Measurements from ENCODE around the gene KRT74.

Gene KRT74

GRCh38 chr12:52573743-52574142, at the start of gene KRT74:
Gene KRT74 (minus strand): TSS chr12:52573843. CDS start chr12:52573777, 66 bp downstream.
- no peak for DNase-seq

DNA sequence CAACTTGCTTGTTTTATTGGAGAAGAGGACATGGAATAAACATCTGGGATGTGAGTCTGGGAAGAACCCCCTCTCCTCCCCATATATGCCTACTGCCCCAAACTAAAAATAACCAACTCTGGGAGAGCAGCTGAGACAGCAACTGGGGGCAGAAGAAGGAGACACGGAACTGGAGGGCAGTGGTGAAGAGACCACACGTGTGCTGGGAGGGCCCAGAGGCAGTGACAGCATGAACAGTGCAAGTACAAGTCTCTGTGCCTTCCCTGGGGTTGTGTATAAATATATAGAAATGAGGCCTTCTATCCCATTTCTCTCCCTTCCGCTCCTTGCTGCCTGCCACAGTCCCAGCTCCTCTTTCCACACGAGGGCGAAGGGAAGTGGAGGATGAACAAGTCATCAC, 48.7 kb upstream of the KRT74 start:
- DNase-seq = no peak

GRCh38 chr12:52618866-52619265, 45.2 kb upstream of the KRT74 start:
- DNase-seq = no peak

- no peak for DNase-seq
Measured at GRCh38 chr12:52618216-52618615, 44.6 kb upstream of the KRT74 start, which contains the start of gene KRT73. Gene KRT73 (minus strand): TSS chr12:52618559. CDS start chr12:52618524, 35 bp downstream.

- no peak for DNase-seq
Measured at GRCh38 chr12:52617403-52617785, 43.8 kb upstream of the KRT74 start.

DNA sequence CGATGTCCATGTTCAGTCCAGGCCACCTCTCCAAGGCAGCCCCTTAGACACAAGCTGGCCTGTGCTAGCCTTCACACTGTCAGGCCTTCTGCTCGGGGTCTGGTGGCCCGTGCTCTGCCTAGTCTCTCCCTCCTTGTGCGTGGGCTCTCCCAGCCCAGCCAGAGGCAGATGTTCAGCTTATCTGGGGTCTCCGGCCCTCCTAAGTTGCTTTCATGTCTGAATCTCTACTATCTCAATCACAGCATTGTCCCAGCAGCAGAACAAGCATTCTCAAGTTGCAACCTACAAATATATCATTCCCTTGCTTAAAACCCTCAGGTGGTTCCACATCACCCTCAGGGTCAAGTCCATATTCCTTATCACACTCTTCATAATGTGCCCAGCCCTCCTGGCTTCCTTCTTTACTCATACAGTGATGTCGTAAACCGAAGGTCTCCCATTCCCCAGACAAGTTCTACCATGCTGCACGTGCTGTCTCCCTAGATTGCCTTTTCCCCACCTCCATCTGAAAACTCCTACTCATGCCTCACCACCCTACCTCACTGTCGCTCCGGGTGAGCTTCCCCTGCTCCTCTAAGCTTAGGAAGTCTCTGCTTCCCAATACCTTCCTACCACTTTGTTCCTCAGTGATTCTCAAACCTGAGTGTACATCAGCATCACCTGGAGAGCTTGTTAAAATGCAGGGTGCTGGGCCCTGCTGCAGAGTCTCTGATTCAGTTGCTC, 43.2 kb upstream of the KRT74 start:
- no peak for DNase-seq

- no peak for DNase-seq
Measured at GRCh38 chr12:52615912-52616311, 42.3 kb upstream of the KRT74 start.

DNA sequence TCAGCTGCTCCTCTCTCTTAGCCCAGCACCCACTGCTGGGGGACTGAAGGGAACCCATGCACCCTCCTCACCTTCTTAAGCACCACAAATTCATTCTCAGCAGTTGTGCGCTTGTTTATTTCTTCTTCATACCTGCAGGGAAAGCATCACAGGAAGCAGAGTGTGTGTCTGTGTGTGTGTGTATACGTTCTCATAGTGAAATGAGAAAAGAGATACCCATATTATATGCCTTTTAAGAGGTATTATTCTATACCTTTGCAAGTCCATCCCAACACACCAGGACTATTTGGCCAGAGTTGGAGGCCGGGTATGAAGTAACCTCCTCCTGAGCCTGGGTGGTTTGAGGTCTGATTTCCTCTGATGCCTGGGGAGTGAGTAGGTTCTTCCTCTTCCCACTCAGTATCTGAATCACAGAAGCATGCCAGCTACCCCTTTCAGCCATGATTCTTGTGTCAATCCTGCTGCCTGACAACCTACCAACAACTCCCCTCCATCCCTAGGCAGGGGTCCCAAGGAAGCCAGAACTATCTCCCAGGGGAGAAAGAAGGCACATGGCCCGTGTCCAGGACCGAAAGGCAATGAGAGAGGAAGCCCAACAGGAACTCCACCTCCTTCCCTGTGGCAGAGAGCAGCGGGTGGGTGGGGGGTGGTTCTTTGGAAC, 41.7 kb upstream of the KRT74 start:
- no peak for DNase-seq

- DNase-seq = no peak
Measured at GRCh38 chr12:52614381-52615207, 41.0 kb upstream of the KRT74 start.

GRCh38 chr12:52613384-52614030, 39.9 kb upstream of the KRT74 start:
- no peak for DNase-seq

DNA sequence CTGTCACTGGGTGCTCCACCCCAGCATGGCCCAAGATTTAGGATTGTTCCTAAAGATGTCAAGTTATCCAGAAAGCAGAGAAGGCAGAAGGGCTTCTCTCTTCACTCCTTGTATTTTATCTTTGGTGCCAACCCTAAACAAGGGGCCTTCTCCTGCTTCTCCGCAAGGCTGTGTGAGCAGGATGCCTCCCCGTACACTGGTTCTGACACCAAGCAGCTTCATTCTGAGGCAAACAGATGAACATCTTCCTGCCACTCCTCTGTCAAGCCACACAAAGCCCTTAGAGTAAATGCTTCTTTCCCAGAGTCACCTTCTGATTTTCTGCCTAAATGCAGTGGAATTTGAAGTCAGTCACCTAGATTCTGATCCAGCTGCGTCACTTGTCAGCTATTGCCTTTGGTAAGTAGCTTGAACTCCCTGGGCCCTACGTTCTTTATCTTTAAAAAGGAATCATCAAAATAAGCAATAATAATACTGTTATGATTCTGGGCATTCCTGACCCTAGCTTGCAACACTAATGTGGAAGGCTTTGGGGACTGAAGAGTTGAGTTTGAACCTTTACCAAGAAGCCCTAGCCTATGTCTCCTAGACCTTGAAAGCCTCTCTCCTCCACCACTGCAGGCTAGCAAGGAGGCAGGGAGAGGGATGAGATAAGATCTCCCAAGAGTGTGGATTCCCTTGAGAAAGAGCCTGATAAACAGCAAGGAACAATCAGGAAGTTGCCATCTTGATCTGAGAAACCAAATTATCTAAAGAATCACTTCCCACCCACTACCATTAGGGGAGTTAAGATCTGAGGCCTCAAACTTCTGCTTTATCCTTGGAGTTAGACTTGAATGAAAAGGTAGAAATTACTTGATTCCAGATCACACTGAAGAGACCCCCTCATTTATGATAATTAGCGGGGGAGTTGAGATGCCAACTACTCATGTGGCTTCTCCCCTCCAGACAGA, 39.1 kb upstream of the KRT74 start:
- no peak for DNase-seq

GRCh38 chr12:52611080-52611468, 37.4 kb upstream of the KRT74 start:
- no peak for DNase-seq

GRCh38 chr12:52608826-52609630, 35.4 kb upstream of the KRT74 start:
- no peak for DNase-seq

DNA sequence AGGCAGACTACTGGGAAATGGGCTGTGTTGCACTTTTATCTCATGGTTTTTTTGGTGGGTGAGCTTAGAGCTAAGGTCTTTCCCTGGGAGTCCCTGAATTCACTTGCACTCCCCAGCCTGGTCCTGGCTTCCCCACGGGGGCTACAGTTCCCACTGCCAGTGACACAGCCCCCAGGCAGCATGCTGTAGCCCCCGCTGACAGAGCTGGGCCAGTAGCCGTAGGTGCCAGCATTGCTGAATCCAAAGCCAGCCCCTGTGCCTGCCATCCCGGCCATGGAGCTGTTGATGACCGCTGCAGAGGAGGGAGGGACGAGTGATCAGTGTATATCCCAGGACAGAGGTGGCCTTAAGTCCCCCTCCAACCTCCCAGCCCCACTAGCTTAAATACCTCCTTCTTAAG, 34.5 kb upstream of the KRT74 start:
- DNase-seq = no peak

DNA sequence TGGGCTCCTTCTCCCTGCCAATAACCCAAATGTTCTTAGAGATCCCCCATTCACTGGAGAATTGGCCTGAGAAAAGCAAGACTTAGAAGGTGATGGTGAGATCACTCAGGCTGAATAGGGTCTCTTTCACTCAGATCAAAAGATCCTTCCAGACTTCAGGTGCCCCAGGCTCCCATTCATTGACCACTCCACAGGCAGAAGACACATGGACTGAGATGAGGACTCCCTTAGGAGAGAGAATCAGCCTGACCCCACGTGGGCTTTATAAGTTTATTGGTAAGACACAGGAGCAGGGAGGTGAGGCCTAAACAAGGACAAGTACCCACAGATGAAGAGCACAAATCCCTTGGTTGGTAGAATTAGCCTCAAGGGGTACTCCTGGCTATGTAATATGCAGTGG, 33.7 kb upstream of the KRT74 start:
- no peak for DNase-seq

DNA sequence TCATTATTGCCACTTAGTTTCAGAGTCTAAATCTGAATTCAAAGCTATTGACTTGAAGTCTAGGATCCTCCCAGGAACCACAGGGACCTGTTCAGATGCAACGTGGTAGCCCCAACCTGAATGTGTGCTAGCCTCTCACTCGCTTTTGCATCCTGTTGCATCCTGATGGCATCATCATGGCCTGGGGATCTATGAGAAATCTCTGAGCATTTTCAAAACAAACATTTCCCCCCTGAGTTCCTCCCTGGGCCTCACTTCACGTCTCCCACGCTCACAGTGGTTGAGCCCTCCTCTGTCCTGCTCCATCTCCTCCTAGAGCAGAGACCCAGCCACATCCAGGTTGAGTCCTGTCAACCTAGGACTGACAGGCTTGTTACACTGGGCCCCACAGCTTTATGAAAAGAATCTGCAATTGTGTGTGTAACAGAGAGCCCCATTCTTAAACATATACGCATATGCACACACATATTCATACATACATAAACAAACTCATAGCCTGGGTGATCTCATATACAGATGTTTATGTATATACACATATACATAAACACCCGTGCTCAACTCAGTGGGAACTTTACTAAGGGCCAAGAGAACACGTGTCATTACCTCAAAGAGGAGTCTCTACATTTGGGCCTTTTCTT, 33.1 kb upstream of the KRT74 start:
- DNase-seq = no peak

GRCh38 chr12:52606096-52606495, 32.5 kb upstream of the KRT74 start:
- no peak for DNase-seq

GRCh38 chr12:52605542-52605941, 31.9 kb upstream of the KRT74 start:
- DNase-seq = no peak

DNA sequence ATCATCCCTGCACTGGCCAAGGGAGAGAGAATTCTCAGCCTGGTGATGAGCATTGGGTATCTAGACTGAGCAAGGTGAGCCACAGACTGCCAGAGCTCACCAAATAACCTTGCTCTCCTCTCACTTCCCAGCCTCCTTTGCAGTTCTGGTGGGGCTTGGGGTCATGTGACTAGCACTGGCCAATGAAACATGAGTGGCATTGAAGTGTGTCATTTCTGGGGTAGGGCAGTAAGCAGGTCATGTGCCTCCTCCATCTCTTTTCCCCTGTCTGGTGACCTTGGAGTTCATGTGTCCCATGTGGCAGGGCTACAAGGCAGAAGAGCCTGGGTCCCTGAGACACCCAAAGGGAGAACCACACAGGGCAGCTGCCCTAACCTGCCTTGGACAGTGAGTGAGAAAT, 31.2 kb upstream of the KRT74 start:
- no peak for DNase-seq

All from nucleus accumbens (tissue), 56 donors.